A549 (cell line): ENCODE data around the gene ACVR1. TPM values are rescaled to one million over a fixed set of nuclear protein-coding genes. Genes with fewer than 3 reads are reported as not detected.

Experiments used
- ATAC-seq, 2 experiments: fragments of 200-7000 bp in 1 of 2; fragments of >200 bp in 1 of 2; cut with Nextera tagmentation in 1 of 2; cut with Tn5 transposase in 1 of 2; 3 replicates each; pipeline versions ENCODE4 v1.8.0 to v1.9.1; 2018 to 2020; ENCODE audit warnings: mild to moderate bottlenecking in 1 of 2, moderate library complexity in 1 of 2
- CTCF ChIA-PET: fragments of 300-600 bp; sonication (Branson Sonifier 250); formaldehyde crosslinking; extraction: SDS; loops from one replicate; lab custom pipeline; 2021; ENCODE audit warnings: antibody characterized with exemption, inconsistent platforms; lab: Yijun Ruan, JAX
- POLR2A ChIA-PET: fragments of 350-600 bp; formaldehyde crosslinking; extraction: SDS; loops from one replicate; lab custom pipeline; 2021; ENCODE audit warnings: antibody characterized with exemption, inconsistent platforms; lab: Yijun Ruan, JAX
- DNase-seq, 2 experiments: peaks; one replicate each; pipeline versions ENCODE4 v3.0.0 to v3.0.0-alpha.2; 2011 to 2016; ENCODE audit warnings: low read depth in 1 of 2, low spot score in 1 of 2
- FAIRE-seq: peaks from 2 replicates; lab custom pipeline; 2011; peaks lifted over from hg19 to GRCh38; lab: Jason Lieb, UNC
- H3K27ac ChIP-seq, 2 experiments: fragments of >200 bp; sonication (Bioruptor Twin); formaldehyde crosslinking; 3 replicates each; pipeline ENCODE4 v1.5.1; 2016 to 2017
- H3K4me1 ChIP-seq: fragments of >200 bp; sonication (Bioruptor Twin); formaldehyde crosslinking; 3 replicates; pipeline ENCODE4 v1.6.1; 2016
- H3K4me2 ChIP-seq: fragments of >200 bp; sonication (Bioruptor Twin); formaldehyde crosslinking; 3 replicates; pipeline ENCODE4 v1.6.1; 2016
- H3K4me3 ChIP-seq: fragments of >200 bp; sonication (Bioruptor Twin); formaldehyde crosslinking; 3 replicates; pipeline ENCODE4 v1.5.1; 2016
- H3K9me3 ChIP-seq: fragments of >200 bp; sonication (Bioruptor Twin); formaldehyde crosslinking; 3 replicates; pipeline ENCODE4 v1.6.1; 2016
- CBX2 ChIP-seq: fragments of 200-600 bp; sonication (generic); IDR thresholded peaks from 2 replicates; pipeline ENCODE4 v1.6.1; 2016; ENCODE audit warnings: low read depth, mild to moderate bottlenecking, borderline replicate concordance
- CHD4 ChIP-seq: fragments of 200-600 bp; sonication (generic); IDR thresholded peaks from 2 replicates; pipeline ENCODE4 v1.6.1; 2016; ENCODE audit warnings: antibody characterized with exemption, mild to moderate bottlenecking, borderline replicate concordance
- EHF ChIP-seq: fragments of 250-450 bp; sonication (Bioruptor Pico); IDR thresholded peaks from 2 replicates; pipeline ENCODE4 v1.5.0; 2020; ENCODE audit warnings: mild to moderate bottlenecking
- FOSL2 ChIP-seq, 2 experiments: fragments of 450-650 bp in 1 of 2; fragments of >200 bp in 1 of 2; sonication (Bioruptor Twin) in 1 of 2; formaldehyde crosslinking; IDR thresholded peaks; 2 replicates each; pipeline versions ENCODE4 v1.5.0 to v1.6.1; 2016 to 2020; ENCODE audit warnings: mild to moderate bottlenecking in 1 of 2, moderate library complexity in 1 of 2
- GATA3 ChIP-seq: IDR thresholded peaks from 2 replicates; pipeline ENCODE4 v1.6.1; 2012; ENCODE audit warnings: borderline replicate concordance
- HDAC2 ChIP-seq: fragments of 200-600 bp; sonication (generic); IDR thresholded peaks from 2 replicates; pipeline ENCODE4 v1.6.1; 2016
- HOXB5 ChIP-seq: fragments of 250-450 bp; sonication (Bioruptor Pico); IDR thresholded peaks from 2 replicates; pipeline ENCODE4 v1.5.0; 2020; ENCODE audit warnings: mild to moderate bottlenecking, moderate library complexity
- KDM1A ChIP-seq: fragments of 200-600 bp; sonication (generic); IDR thresholded peaks from 2 replicates; pipeline ENCODE4 v1.6.1; 2016; ENCODE audit warnings: low read depth, mild to moderate bottlenecking
- MAZ ChIP-seq: fragments of 150-350 bp; IDR thresholded peaks from 2 replicates; pipeline ENCODE4 v1.6.1; 2014; ENCODE audit warnings: antibody characterized with exemption, low read depth, low read length, borderline replicate concordance
- MYC ChIP-seq: IDR thresholded peaks from 2 replicates; pipeline ENCODE4 v1.6.1; 2012; ENCODE audit warnings: mild to moderate bottlenecking, inconsistent platforms, low read length, improper control_type of control experiment, borderline replicate concordance
- POLR2AphosphoS2 ChIP-seq: conservative IDR thresholded peaks from 2 replicates; pipeline ENCODE4 v1.6.1; 2012; ENCODE audit warnings: low read length, improper control_type of control experiment, inconsistent platforms
- RARB ChIP-seq: fragments of 250-450 bp; sonication (Bioruptor Pico); IDR thresholded peaks from 2 replicates; pipeline ENCODE4 v1.8.0; 2021; ENCODE audit warnings: mild to moderate bottlenecking, moderate library complexity
- RNF2 ChIP-seq: fragments of 200-600 bp; sonication (generic); IDR thresholded peaks from 2 replicates; pipeline ENCODE4 v1.6.1; 2016; ENCODE audit warnings: low read depth, mild to moderate bottlenecking, antibody characterized with exemption, moderate library complexity, borderline replicate concordance
- ZC3H11A ChIP-seq: fragments of 450-650 bp; IDR thresholded peaks from 2 replicates; pipeline ENCODE4 v1.6.1; 2014; ENCODE audit warnings: antibody characterized with exemption, mild to moderate bottlenecking
- ZFP36 ChIP-seq: fragments of 450-650 bp; IDR thresholded peaks from 2 replicates; pipeline ENCODE4 v1.6.1; 2014; ENCODE audit warnings: borderline replicate concordance; ENCODE audit not compliant: partially characterized antibody
- ZNF302 ChIP-seq: fragments of 250-450 bp; sonication (Bioruptor Pico); IDR thresholded peaks from 2 replicates; pipeline ENCODE4 v1.9.0; 2021; ENCODE audit warnings: inconsistent platforms, mild to moderate bottlenecking, moderate library complexity
- WGBS: methylation state at CpG from one replicate; pipeline ENCODE4 v1.1.6; 2017; ENCODE audit errors: missing lambda C conversion rate; 5-methylcytosine and 5-hydroxymethylcytosine counted together
- polyA plus RNA-seq, 4 experiments: library from polyadenylated mRNA; depleted of rRNA in 3 of 4; stranded (reverse); fragments of >200 nt; fragmentation: RNase III in 1 of 4; extraction: RNeasy Plus Mini Kit Qiagen cat#74134 plus additional on column Dnase treatment in 1 of 4; gene quantifications; 2 replicates in 3 of 4; 3 replicates in 1 of 4; pipeline ENCODE4 v1.2.3, GENCODE V29; 2011 to 2017
- TF ChIP-seq, protein P1 (sequence below): IDR thresholded peaks from 2 replicates; pipeline ENCODE4 v1.6.1; 2012
- TF ChIP-seq, protein P2 (sequence below): fragments of 150-350 bp; IDR thresholded peaks from 2 replicates; pipeline ENCODE4 v1.6.1; 2014; ENCODE audit warnings: low read depth, mild to moderate bottlenecking, low read length
- TF ChIP-seq, protein P3 (sequence below): IDR thresholded peaks from 2 replicates; pipeline ENCODE4 v1.6.1; 2012

Gene ACVR1
- polyA plus RNA-seq, 2 of the 4 experiments (the other 2 are of a cell fraction) = 14.6 to 21.6 TPM

DNA sequence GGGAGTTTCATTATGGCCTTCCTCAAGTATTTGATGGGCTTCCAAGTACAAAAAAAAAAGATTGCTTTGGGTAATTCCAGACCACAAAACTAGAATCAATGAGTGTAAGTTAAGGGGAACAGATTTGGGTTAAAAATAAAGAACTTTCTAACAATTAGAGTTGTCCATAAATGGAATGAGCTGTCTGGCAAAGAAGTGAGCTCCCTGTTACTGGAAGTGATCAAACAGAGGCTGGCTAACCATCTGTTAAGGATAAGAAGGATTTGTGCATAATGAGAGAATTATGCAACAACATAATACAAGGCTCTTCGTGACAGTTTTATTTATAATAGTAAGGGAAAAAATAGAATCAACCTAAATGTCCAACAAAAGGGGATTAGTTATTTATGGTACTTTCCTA is 44.6 kb upstream of the ACVR1 start:
- FAIRE-seq = no peak
- CTCF ChIA-PET = no interaction called here
- DNase-seq = no peak
- Histone ChIP-seq H3K4me3 (no peak overlapping the region), H3K4me1 (no peaks in the 10 kb centered on the region), H3K4me2 (no peak overlapping the region), H3K9me3 (no peaks in the 10 kb centered on the region)
- no peak for ATAC-seq
- POLR2A ChIA-PET = no interaction called here
- TF ChIP-seq CHD4 = no peak
- TF ChIP-seq CBX2 = no peak
- no peak for TF ChIP-seq MAZ
- TF ChIP-seq, protein P1, sequence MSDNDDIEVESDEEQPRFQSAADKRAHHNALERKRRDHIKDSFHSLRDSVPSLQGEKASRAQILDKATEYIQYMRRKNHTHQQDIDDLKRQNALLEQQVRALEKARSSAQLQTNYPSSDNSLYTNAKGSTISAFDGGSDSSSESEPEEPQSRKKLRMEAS = no peak
- no peak for TF ChIP-seq GATA3
- TF ChIP-seq POLR2AphosphoS2 = no peak
- TF ChIP-seq, protein P2, sequence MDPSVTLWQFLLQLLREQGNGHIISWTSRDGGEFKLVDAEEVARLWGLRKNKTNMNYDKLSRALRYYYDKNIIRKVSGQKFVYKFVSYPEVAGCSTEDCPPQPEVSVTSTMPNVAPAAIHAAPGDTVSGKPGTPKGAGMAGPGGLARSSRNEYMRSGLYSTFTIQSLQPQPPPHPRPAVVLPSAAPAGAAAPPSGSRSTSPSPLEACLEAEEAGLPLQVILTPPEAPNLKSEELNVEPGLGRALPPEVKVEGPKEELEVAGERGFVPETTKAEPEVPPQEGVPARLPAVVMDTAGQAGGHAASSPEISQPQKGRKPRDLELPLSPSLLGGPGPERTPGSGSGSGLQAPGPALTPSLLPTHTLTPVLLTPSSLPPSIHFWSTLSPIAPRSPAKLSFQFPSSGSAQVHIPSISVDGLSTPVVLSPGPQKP = no peak
- no peak for TF ChIP-seq EHF
- TF ChIP-seq ZFP36 = no peak
- no peak for TF ChIP-seq ZC3H11A
- no peak for TF ChIP-seq HDAC2
- TF ChIP-seq, all 56 proteins: peak for 0
- 31% methylated on average over 1 of the region's 1 CpG for WGBS
- no peak overlapping the region for H3K27ac ChIP-seq

DNA sequence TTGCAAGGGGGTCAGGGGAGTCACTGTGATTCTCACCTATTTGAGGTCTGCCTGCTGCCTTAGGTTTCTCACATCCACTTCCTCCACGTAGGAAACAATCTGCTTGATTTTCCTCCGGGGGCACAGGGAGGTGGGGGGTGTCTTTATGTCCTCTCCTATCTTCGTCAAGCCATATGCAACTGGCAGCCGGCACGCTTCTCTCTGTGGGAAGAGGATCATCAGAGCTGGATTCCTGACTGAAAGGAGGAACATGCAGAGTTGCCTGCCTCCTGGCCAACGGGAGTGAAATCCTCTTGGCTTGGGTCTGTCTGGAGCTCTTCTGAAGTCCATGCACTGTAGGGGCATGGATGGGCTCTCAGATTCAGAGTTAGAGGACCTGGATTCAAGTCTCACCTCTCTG is 43.1 kb upstream of the ACVR1 start:
- H3K4me1 ChIP-seq = no peaks in the 10 kb centered on the region
- ChIA-PET POLR2A (no interaction called here), CTCF (interaction anchor here (0.7 kb wide), 1 partner anchor 105 kb away, joined by 3 read pairs; no protein-coding TSS in a partner anchor)
- DNase-seq (no peak), FAIRE-seq (no peak), ATAC-seq (no peak)
- H3K4me3 ChIP-seq = no peak overlapping the region
- H3K9me3 ChIP-seq = no peaks in the 10 kb centered on the region
- no peak overlapping the region for H3K4me2 ChIP-seq
- no peak for TF ChIP-seq MYC
- 32% methylated on average over 5 of the region's 6 CpGs for WGBS
- H3K27ac ChIP-seq = no peak overlapping the region

DNA sequence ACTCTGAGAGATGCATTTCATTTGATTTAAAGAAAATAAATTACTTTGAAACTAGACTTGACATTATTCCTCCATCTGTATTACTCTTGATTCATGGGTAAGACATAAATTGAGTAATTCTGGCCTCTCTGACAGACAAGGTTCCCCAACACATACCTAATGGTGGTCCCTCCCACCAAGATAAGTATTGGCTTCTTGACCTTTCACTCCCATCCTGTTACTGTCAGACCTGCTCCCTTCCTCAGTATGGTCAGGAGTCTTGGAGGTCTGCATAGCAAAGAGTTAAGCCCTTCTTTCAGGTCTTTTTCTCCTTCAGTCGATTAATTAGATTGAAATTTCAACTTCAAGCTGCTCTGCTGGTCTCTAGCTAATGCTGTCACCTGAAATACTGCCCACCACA is 42.2 kb upstream of the ACVR1 start:
- ChIA-PET CTCF (no interaction called here), POLR2A (no interaction called here)
- no peak overlapping the region for H3K27ac ChIP-seq
- H3K9me3 ChIP-seq = no peaks in the 10 kb centered on the region
- ATAC-seq (no peak), FAIRE-seq (no peak), DNase-seq (no peak)
- no peak overlapping the region for H3K4me2 ChIP-seq
- H3K4me3 ChIP-seq = no peak overlapping the region
- TF ChIP-seq HDAC2 (no peak), RARB (CRISPR knock-in tag) (no peak), ZNF302 (CRISPR knock-in tag) (no peak), KDM1A (no peak), FOSL2 (IDR thresholded peaks at IDR 0.05) (no peak), FOSL2 (CRISPR knock-in tag; IDR thresholded peaks at IDR 0.05) (no peak)
- TF ChIP-seq, protein P3, sequence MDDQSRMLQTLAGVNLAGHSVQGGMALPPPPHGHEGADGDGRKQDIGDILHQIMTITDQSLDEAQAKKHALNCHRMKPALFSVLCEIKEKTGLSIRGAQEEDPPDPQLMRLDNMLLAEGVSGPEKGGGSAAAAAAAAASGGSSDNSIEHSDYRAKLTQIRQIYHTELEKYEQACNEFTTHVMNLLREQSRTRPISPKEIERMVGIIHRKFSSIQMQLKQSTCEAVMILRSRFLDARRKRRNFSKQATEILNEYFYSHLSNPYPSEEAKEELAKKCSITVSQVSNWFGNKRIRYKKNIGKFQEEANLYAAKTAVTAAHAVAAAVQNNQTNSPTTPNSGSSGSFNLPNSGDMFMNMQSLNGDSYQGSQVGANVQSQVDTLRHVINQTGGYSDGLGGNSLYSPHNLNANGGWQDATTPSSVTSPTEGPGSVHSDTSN = no peak
- TF ChIP-seq, protein P2 = no peak
- WGBS = 10% methylated on average over 1 of the region's 1 CpG
- no peaks in the 10 kb centered on the region for H3K4me1 ChIP-seq

DNA sequence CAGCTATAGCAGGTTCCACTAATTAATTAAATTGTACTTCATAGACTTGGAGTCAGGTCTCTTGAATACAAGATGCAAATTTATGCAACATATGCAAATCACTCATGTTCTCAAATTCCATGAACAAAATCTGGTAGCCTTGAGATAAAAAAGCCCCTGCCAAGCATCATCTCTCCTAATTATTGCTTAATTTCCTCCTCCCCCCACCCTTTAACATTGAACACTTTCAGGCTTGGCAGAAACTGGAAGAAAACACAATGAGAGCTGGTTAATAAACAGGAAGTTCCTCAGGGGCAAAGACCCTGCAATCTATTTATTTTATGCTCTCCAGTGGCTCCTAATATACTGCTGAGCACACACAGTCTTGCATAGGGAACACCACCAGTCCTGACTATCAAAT is 35.6 kb upstream of the ACVR1 start:
- Histone ChIP-seq H3K4me1 (no peaks in the 10 kb centered on the region), H3K4me2 (no peak overlapping the region), H3K4me3 (no peak overlapping the region), H3K9me3 (no peaks in the 10 kb centered on the region), H3K27ac (no peak overlapping the region)
- TF ChIP-seq RNF2 (no peak), HOXB5 (CRISPR knock-in tag) (no peak)
- TF ChIP-seq, protein P1 = no peak
- ATAC-seq = no peak
- ChIA-PET CTCF (interaction anchor here (0.7 to 1.8 kb wide), 4 partner anchors 10 to 134 kb away, joined by 3 to 4 read pairs (median 3); no protein-coding TSS in a partner anchor), POLR2A (no interaction called here)
- FAIRE-seq = no peak
- no peak for DNase-seq
